ENCODE measurements around the gene YWHAE. TPM values are rescaled to one million over a fixed set of nuclear protein-coding genes. Genes with fewer than 3 reads are reported as not detected.

Gene YWHAE
- total and polyA plus RNA-seq, 2 experiments from 2014 or later = 658 to 2,297 TPM

GRCh38 chr17:1351275-1351674, 48.7 kb downstream of the YWHAE start:
- no peak for DNase-seq (ENCODE audit: low read depth in 1 of 2, low spot score in 1 of 2)
- no peak for TF ChIP-seq CTCF (IDR thresholded peaks at IDR 0.05; ENCODE audit: low read depth, low read length)
- Histone ChIP-seq H3K4me3 (no peak overlapping the region), H3K27me3 (no peaks in the 10 kb centered on the region), H3K27ac (no peak overlapping the region), H3K36me3 (peaks cover 62% of the 10 kb centered on the region), H3K4me1 (ENCODE audit: low read depth) (peaks cover 8% of the 10 kb centered on the region), H3K9me3 (ENCODE audit: low read depth) (no peaks in the 10 kb centered on the region)

- H3K4me3 ChIP-seq = no peak overlapping the region
- H3K27me3 ChIP-seq = no peaks in the 10 kb centered on the region
- peak overlapping the region; percentile 41 for H3K27ac ChIP-seq
- H3K4me1 ChIP-seq (ENCODE audit: low read depth) = no peaks in the 10 kb centered on the region
- no peak for TF ChIP-seq CTCF (IDR thresholded peaks at IDR 0.05; ENCODE audit: low read depth, low read length)
- no peaks in the 10 kb centered on the region for H3K9me3 ChIP-seq (ENCODE audit: low read depth)
- no peak for DNase-seq (ENCODE audit: low read depth in 1 of 2, low spot score in 1 of 2)
- H3K36me3 ChIP-seq = peaks cover 65% of the 10 kb centered on the region
Measured at GRCh38 chr17:1347589-1348323, 52.3 kb downstream of the YWHAE start.

- H3K27me3 ChIP-seq = no peaks in the 10 kb centered on the region
- TF ChIP-seq CTCF (IDR thresholded peaks at IDR 0.05; ENCODE audit: low read depth, low read length) = no peak
- peaks cover 44% of the 10 kb centered on the region for H3K36me3 ChIP-seq
- peak overlapping the region; percentile 39 for H3K27ac ChIP-seq
- H3K4me3 ChIP-seq = no peak overlapping the region
- H3K9me3 ChIP-seq (ENCODE audit: low read depth) = no peaks in the 10 kb centered on the region
- H3K4me1 ChIP-seq (ENCODE audit: low read depth) = no peaks in the 10 kb centered on the region
- DNase-seq (ENCODE audit: low read depth in 1 of 2, low spot score in 1 of 2) = no peak
Measured at GRCh38 chr17:1344521-1344920, 55.5 kb downstream of the YWHAE start.

- H3K27ac ChIP-seq = no peak overlapping the region
Measured at GRCh38 chr17:1343554-1343953, 56.5 kb downstream of the YWHAE start.

GRCh38 chr17:1340371-1340770, 59.7 kb downstream of the YWHAE start:
- H3K27me3 ChIP-seq = no peaks in the 10 kb centered on the region
- H3K36me3 ChIP-seq = peaks cover 20% of the 10 kb centered on the region
- no peaks in the 10 kb centered on the region for H3K4me1 ChIP-seq (ENCODE audit: low read depth)
- no peak overlapping the region for H3K4me3 ChIP-seq
- no peak for TF ChIP-seq CTCF (IDR thresholded peaks at IDR 0.05; ENCODE audit: low read depth, low read length)
- H3K9me3 ChIP-seq (ENCODE audit: low read depth) = no peaks in the 10 kb centered on the region
- no peak overlapping the region for H3K27ac ChIP-seq
- no peak for DNase-seq (ENCODE audit: low read depth in 1 of 2, low spot score in 1 of 2)

More at GRCh38 chr17:1343554-1343953, 56.5 kb downstream of the YWHAE start:
- DNase-seq (ENCODE audit: low read depth in 1 of 2, low spot score in 1 of 2) = no peak
- no peak for TF ChIP-seq CTCF (IDR thresholded peaks at IDR 0.05; ENCODE audit: low read depth, low read length)
- H3K36me3 ChIP-seq = peaks cover 39% of the 10 kb centered on the region
- H3K4me1 ChIP-seq (ENCODE audit: low read depth) = no peaks in the 10 kb centered on the region
- H3K27me3 ChIP-seq = no peaks in the 10 kb centered on the region
- no peaks in the 10 kb centered on the region for H3K9me3 ChIP-seq (ENCODE audit: low read depth)
- no peak overlapping the region for H3K4me3 ChIP-seq

All from cardiac muscle cell (in vitro differentiated cells and primary cell).